Activated CD4-positive, alpha-beta T cell treated with anti-CD3 and anti-CD28 coated beads for 48 hours (primary cell): Measurements from ENCODE around the gene LRRC14B.
"Not testable (repeated sequence)": the region's sequence is repeated elsewhere in the genome, so short reads cannot be mapped to it uniquely, and the experiment has no call there.

ENCODE experiments used
- DNase-seq: peaks from one replicate; pipeline ENCODE4 v3.0.0-alpha.2; 2020

LRRC14B gene

DNA sequence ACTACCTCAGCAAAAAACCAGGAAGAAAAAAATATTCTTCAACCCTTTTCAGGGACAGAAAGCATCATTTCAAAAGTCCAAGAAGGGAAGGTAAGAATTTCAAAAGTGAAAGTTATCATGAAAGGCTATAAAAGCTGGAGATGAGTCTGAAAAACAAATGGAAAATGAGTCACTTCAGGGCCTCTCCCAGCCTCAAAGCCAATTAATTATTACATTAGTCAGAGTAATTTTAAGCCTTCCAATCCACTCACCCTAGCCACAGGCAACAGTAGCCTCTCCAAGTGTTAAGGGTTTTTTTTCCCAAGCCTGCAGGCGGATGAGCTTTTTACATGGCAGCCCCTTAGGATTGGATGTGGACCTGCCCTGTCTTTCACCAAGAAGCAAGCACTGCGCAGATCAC lies 24.0 kb downstream of the LRRC14B start:
- DNase-seq = not testable (repeated sequence)

DNA sequence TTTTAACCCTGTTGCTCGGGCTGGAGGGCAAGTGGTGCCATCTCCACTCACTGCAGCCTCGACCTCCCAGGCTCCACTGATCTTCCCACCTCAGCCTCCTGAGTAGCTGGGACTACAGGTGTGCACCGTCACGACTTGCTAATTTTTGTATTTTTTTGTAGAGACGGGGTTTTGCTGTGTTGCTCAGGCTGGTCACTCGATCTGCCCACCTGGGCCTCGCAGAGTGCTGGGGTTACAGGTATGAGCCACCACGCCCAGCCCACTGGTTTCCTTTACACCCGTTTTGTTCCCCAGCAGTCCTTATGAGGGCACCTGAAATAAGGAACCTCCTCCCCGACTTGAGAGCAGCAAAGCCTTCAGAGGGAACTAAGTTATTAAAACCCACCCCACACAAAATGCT lies 24.8 kb downstream of the LRRC14B start:
- not testable (repeated sequence) for DNase-seq

DNA sequence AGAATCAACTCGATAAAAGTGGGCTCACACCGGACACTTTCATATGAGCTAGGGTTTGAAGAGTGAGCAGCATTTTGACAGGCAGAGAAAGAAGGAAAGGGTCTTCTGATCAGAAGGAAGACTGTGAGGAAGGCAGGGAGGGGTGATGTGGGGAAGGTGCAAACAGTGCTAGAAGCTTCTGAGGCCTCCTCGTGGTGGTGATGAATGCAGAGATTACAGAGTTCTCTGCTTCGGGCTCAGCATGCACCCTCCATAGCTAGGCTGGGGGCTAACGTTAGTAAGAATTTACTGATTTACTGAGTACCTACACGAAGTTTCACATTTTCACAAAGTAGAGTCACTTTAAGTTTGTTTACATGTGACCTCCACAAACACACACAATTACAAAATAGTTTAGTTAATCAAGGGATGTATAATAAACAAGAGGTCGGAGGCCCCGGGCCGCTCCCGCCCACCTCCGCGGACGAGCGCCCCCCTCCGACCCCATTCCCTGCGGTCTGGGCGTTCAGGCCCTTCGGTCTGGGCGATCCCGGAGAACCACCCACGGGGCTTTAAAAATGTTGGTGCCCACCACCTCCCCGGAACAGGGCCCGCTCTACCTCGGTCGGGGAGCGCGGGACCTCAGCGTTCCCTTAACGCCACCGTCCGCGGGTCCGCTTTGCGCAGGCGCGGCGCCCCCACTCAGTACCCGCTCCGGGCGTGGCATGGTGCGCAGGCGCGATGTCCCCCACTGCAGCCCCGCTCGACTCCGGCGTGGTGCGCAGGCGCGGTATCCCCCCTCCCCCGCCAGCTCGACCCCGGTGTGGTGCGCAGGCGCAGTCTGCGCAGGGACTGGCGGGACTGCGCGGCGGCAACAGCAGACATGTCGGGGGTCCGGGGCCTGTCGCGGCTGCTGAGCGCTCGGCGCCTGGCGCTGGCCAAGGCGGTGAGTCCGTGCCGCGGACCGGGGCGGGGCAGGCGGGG lies 26.5 kb downstream of the LRRC14B start, which contains the start of the genes CCDC127 and SDHA:
CCDC127 (minus strand) TSS at position 660 of the 963 bp plus-strand sequence. CDS start 1,304 bp downstream, outside the sequence.
SDHA (plus strand) TSS at position 827 of the 963 bp plus-strand sequence; CDS start at position 863, 36 bp downstream.
- peak; percentile 99 for DNase-seq

DNA sequence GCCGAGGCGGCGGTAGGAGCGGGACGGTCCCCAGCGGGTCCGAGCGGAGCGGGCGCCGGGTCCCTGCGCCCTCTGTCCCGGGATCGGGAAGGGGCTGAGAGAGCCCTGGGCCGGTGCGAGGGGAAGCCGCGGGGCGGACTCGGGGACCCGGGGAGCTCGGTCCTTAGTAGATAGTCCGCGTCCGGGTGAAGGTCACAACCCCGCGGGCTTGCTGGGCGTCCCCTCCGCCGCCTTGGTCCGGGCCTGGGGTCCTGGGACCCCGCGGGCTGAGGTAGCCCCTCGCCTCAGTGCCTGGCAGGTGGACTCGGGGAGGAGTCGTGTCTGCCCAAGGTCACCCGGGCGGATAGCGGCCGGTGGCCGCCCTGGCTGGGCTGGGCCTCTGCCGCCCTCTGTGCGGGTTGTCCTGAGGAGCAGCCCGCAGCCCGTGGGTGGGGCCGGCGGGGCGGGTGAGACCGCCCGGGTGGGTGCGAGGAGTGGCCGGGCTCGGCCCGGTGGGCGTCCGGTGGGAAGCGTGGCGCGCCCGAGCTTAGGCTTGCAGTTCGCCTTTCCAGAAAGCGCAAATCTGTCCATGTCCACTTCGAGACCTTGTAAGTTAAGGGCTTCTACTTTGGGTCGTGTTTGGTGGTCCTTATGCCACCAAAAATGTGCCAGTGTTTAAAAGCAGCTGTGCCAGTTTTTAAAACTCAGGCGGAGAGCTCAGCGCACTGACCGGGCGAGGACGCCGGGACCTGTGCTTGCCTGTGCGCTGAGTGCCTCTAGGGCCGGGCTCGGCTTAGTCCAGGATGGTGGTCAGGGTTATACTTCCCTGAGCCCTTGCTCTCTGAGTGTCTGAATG lies 27.4 kb downstream of the LRRC14B start:
- peak; percentile 37 for DNase-seq

DNA sequence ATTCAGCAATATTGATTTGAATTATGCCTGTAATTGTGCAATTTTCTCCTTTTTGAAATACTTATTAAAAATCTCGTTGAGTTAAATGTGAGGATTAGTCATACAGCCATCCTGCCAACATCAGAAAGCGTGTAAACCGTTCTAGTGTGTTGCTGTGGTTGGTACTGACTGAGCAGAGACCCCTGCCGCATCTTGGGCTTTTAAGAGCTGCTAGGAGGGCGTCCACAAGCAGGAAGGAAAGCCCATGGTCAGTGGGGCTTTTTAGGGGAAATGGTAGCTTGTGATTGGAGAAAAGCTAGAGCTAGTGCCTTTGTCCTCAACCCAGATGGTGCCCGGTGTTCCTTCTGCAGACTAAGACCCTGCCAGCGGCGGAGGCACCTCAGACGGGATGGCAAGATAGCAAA lies 28.2 kb downstream of the LRRC14B start:
- peak; percentile 17 for DNase-seq

DNA sequence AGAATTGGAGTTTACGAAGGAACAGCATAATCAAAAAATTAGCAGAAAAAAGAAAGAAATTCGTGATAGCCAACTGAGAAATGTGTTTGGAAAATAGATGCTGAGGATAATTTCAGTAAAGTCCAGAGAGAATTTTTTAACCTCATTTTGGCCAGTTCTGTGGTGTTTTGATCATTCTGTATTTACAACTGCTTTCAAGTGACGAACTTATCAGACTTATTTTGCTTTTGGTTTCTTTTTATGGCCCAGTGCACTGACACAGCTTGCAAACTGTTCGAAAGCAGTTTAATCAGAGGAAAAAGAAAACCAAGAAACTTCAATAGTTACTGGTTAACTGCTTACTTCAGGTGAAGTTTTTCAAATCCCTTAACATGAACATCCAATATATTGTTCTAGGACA lies 28.7 kb downstream of the LRRC14B start:
- no peak for DNase-seq

DNA sequence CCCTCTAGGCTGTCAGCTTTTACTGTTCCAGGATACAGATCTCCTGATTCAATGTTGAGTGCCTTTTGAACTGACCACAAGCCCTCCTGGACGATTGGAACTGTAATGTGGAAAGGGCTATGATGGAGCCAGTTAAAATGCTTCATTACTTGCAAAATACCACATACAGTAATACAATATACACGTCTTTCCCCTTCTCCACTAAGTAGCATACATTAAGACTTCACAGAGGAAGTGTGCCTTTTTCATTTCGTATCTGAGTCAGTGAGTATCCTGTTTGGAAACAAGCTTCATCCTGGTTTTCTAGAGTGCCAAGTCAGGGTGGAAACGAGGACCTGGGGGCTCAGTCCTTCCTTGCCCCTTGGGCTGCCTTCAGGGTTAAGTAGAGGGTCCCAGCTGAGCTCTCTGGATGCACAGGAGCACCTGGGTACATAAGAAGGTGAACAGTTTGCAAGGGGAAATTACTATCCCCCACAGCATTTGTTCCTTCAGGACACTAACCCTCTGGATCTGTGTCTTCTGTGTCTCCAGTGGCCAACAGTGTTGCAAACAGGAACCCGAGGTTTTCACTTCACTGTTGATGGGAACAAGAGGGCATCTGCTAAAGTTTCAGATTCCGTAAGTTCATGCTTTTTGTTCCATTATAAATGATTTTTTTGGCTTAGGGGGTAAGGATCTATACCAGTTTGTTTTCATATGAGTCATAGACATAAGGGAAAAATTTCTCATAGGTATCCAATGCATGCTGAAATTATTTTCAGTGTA lies 31.8 kb downstream of the LRRC14B start:
- not testable (repeated sequence) for DNase-seq

DNA sequence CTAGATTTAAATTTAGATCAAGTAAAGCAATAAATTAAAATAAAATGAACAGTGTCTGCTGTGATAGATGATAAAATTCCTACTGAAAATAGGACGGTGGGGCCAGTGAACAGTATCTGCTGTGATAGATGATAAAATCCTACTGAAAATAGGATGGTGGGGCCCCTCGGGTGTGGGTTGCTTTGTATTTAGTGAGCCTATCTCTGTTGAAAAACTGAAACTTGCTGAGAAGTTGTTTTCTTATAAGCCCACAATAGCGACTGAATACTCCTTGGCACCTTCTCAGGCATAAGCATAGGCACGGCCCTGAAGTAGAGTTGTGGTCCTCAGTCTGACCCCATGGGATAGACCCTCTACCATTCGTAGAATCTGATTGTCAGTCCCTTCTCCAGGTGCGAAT lies 32.5 kb downstream of the LRRC14B start:
- no peak for DNase-seq

DNA sequence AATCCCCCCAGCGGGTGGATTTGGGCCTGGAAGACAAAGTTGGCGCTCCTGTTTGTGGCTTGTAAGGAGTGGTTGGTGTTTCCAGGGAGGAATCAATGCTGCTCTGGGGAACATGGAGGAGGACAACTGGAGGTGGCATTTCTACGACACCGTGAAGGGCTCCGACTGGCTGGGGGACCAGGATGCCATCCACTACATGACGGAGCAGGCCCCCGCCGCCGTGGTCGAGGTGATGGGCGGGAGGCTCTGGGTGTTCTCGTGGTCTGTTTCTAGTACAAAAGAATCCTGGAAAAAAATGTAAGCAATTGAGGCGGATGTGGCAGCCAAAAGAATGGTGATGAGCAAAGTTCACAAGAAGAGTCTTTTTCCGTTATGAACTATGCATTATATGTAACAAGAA lies 34.0 kb downstream of the LRRC14B start:
- no peak for DNase-seq

DNA sequence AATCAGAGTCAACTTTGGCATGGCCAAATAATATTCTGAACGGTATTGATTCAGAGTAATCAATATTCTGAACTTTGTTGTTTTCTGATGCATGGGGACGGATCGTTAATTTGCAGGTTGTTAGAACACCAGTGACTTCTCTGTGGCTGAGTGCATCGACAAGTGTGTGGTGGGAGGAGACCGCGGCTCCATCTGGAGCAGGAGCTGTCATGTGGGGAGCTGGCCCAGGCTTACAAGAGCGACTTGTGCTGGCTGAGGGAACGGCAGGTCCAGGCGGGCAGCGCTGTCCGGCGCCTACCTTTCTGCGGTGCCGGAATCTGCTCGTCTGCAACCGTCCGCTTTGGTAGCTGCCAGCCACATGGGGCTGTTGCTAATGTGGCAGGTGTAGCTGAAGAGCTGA lies 36.1 kb downstream of the LRRC14B start:
- DNase-seq = not testable (repeated sequence)

DNA sequence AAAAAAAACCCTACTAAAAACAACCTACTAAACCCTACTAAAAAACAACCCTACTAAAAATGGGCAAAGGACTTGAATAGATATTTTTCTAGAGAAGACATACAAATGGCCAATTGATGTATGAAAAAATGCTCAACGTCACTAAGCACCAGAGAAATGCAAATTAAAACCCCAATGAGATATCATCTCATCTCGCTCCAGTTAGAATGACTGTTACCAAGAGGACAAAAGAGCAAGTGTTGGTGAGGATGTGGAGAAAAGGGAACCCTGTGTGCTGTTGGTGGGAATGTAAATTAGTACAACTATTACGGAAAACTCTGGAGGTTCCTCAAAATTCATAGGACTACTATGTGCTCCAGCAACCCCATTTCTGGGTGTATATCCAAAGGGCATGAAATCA lies 37.6 kb downstream of the LRRC14B start:
- no peak for DNase-seq

DNA sequence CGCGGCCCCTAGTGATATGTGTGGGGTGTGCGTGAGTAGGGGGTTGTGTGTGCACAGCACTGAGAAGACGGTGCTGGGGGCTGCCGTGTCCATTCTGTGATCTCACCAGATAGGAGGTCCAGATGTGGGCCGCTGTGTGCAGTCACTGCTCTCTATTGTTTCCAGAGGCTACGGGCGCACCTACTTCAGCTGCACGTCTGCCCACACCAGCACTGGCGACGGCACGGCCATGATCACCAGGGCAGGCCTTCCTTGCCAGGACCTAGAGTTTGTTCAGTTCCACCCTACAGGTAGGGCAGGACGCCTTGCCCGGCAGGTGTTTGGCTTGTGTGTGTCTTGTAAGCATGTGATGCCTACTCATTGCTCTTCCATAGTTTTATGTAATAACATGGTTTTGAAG lies 39.4 kb downstream of the LRRC14B start:
- no peak for DNase-seq

DNA sequence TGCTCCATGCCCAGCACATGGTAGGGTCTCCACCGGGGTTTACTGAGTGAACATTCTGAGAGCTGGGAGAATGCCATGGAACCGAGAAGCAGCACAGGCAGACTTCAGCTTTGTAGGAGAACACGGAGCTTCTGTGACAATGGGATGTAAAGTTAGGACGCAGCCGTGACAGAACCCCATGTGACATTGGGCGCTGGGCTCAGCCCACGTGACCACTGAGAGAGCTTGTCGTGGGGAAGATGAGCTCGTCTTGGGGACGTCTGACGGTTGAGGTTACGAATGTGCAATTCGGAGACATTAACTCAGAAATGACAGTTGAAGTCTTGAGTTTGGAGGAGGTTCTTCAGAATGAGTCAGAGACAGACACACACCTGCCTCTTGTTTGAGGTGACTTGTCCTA lies 40.4 kb downstream of the LRRC14B start:
- peak; percentile 21 for DNase-seq

DNA sequence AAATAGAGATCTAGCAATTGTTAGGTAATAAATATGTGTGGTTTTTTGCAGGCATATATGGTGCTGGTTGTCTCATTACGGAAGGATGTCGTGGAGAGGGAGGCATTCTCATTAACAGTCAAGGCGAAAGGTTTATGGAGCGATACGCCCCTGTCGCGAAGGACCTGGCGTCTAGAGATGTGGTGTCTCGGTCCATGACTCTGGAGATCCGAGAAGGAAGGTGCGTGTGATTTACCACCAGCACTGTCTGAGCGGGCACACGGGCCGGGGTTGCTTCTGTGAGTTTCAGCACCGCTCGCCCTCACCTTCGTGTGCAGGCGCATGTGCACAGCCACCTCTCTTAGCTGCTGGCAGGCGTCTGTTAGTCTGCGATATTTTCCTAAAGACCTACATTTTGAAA lies 42.1 kb downstream of the LRRC14B start:
- DNase-seq = not testable (repeated sequence)

DNA sequence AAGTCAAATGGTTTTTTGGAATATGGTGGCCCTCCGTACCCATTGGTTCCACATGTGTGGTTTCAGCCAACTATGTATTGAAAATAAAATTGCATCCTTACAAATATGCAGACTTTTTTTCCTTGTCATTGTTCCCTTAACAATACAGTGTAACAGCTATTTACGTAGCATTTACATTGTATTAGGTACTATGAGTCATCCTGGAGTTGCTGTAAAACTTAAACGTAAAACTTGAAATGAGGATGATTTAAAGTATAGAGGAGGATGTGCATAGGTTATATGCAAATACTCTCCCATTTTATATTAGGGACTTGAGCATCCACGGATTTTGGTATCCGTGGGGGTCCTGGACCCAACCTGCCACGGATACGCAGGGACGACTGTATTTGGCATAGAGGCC lies 43.2 kb downstream of the LRRC14B start:
- no peak for DNase-seq

DNA sequence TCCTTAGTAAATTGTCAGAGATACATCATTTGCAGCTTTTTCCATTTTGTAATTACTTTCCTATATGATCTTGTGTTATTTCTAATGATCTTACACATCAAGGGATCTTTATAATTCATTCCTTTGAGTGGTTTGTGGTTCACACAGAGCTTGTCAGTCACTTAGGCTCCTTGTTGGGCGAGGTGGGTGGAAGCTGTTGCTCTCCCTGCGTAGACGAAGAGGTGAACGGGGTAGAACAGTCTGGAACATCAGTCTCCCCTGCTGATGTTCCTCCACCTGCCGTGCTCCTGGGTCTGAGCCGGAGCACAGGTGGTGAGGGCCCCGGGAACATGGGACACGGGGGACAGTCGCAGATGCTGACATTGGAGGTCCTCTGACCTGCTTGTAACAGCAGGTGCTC lies 44.2 kb downstream of the LRRC14B start:
- DNase-seq = not testable (repeated sequence)

DNA sequence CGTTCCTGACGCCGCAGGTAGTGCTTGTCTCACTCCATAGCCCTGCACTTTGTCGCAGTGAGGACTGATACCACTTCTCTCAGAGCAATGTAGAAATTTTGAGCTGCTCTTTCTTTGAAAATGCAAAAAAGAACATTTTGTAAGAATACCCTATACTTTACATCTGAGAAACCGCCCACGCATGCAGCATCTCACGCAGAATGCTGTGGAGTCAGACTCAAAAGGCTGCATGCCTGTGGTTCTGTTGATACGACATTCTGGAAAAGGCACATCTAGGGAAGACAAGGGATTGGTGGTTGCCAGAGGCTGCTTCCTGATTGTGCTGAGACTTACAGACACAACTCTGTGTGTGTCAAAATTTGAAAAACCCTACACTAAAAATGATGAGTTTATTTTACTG lies 46.6 kb downstream of the LRRC14B start:
- DNase-seq = not testable (repeated sequence)

DNA sequence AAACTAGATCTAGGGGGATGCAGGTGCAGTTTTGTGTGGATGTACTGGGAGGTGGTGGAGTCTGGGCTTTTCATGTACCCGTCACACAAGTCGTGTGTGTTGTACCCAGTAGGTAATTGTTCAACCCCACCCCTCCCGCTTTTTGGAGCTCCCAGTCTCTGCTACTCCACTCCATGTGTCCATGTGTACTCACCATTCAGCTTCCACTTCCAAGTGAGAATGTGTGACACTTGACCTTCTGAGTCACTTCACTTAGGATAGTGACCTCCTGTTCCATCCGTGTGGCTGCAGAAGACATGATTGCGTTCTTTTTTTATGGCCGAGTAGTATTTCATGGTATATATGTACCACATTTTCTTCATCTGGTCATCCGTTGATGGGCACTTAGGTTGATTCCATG lies 49.3 kb downstream of the LRRC14B start:
- DNase-seq = not testable (repeated sequence)

DNA sequence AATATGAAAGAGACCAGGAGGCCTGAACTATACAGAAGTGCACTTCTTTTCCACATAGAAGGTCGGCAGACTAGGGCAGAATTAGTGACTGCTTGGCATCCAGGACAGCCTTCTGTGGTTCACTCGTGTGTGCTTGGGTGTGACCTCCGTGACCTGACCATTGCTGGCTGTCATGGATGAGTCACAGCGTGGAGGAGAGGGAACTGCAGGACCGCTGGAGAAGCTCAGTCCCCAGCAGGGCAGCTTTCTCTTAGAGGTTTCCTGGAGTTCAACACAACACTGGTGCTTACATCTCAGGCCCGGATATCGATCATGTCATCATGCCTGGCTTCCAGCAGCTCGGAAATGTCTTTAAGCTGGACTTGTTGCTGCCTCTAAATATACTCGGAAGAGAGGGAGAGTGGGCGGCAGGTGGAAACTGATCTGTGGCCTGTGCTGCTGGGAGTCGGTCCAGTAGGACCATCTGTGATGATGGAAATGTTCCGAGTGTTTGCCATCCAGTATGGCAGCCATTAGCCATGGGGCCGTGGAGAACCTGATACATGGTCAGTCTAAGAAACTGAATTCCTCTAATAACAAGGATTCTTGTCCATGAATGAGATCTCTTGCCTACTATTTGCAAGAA lies 49.9 kb downstream of the LRRC14B start:
- DNase-seq = not testable (repeated sequence)

DNA sequence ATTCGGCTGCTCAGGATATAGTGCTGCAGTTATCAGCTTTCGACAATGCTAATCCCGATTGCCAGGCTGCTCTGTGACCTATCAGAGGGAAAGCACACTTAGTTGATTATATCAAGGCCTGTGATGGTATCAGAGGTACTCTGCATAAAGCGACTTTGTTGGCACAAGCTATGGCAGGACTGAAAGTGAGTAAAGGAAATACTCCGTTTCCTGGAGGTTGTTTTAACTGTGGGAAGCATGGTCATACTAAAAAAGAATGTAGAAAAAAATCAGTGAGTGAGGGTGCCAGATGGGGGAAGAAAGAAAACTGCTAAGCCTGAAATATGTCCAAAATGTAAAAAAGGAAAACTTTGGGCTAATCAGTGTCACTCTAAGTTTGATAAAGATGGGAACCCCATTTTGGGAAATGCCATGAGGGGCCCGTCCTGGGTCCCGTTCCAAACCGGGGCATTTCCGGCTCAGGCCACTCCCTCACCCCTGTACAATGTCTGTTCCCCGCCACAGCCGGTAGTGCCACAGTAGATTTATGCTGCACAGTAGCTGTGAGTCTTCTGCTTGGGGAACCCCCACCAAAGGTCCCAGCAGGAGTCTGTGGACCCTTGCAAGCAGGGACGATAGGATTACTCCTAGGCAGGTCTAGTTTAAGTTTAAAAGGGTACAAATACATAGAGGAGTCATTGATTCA lies 52.5 kb downstream of the LRRC14B start:
- peak; percentile 53 for DNase-seq

DNA sequence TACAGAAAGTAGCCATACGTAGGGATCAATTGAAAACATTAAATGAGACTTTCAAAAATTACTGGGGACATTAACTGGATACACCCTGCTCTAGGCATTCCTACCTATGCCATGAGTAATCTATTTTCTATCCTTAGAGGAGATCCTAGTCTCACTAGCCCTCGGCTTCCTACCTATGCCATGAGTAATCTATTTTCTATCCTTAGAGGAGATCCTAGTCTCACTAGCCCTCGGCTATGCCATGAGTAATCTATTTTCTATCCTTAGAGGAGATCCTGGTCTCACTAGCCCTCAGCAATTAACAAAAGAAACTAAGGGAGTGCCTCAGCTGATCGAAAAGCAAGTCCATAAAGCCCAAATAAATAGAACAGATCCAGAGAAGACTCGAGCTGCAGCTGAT lies 54.4 kb downstream of the LRRC14B start:
- DNase-seq = not testable (repeated sequence)
